HEK293T (cell line): ENCODE measurements around the gene UNC50.

Experiments
- CTCF ChIA-PET: fragments of 350-600 bp; formaldehyde crosslinking; extraction: SDS; loops from one replicate; lab custom pipeline; 2021; ENCODE audit warnings: antibody characterized with exemption, inconsistent platforms; lab: Yijun Ruan, JAX
- POLR2A ChIA-PET: fragments of 350-600 bp; formaldehyde crosslinking; extraction: SDS; loops from one replicate; lab custom pipeline; 2020; ENCODE audit warnings: antibody characterized with exemption, inconsistent platforms; lab: Yijun Ruan, JAX
- DNase-seq: peaks from one replicate; pipeline ENCODE4 v3.0.0; 2012; ENCODE audit warnings: mixed read lengths; ENCODE audit errors: extremely low spot score
- ARNT ChIP-seq: fragments of 450-650 bp; IDR thresholded peaks from 2 replicates; pipeline ENCODE4 v1.6.1; 2017; ENCODE audit warnings: mild to moderate bottlenecking
- BHLHE40 ChIP-seq: fragments of 450-650 bp; IDR thresholded peaks from 2 replicates; pipeline ENCODE4 v1.6.1; 2016; ENCODE audit warnings: mild to moderate bottlenecking, moderate library complexity, borderline replicate concordance
- CTBP1 ChIP-seq: fragments of 450-650 bp; IDR thresholded peaks from 2 replicates; pipeline ENCODE4 v1.6.1; 2016; ENCODE audit warnings: borderline replicate concordance
- ELF4 ChIP-seq: fragments of 450-650 bp; IDR thresholded peaks from 2 replicates; pipeline ENCODE4 v1.6.1; 2017; ENCODE audit warnings: antibody characterized with exemption
- FOXA1 ChIP-seq: fragments of 450-650 bp; IDR thresholded peaks from 2 replicates; pipeline ENCODE4 v1.6.1; 2016; ENCODE audit warnings: mild to moderate bottlenecking
- FOXK2 ChIP-seq: fragments of 450-650 bp; IDR thresholded peaks from 2 replicates; pipeline ENCODE4 v1.6.1; 2016; ENCODE audit warnings: mild to moderate bottlenecking
- FOXM1 ChIP-seq: fragments of 450-650 bp; IDR thresholded peaks from 2 replicates; pipeline ENCODE4 v1.6.1; 2017; ENCODE audit warnings: mild to moderate bottlenecking, borderline replicate concordance
- HDGF ChIP-seq: fragments of 450-650 bp; IDR thresholded peaks from 2 replicates; pipeline ENCODE4 v1.6.1; 2017; ENCODE audit warnings: antibody characterized with exemption, borderline replicate concordance
- L3MBTL2 ChIP-seq: fragments of 450-650 bp; conservative IDR thresholded peaks from 2 replicates; pipeline ENCODE4 v1.6.1; 2016; ENCODE audit warnings: mild to moderate bottlenecking
- LEF1 ChIP-seq: fragments of 450-650 bp; IDR thresholded peaks from 2 replicates; pipeline ENCODE4 v1.6.1; 2017; ENCODE audit warnings: mild to moderate bottlenecking, borderline replicate concordance
- NFRKB ChIP-seq: fragments of 450-650 bp; IDR thresholded peaks from 2 replicates; pipeline ENCODE4 v1.6.1; 2016; ENCODE audit warnings: mild to moderate bottlenecking, moderate library complexity
- PKNOX1 ChIP-seq: fragments of 450-650 bp; IDR thresholded peaks from 2 replicates; pipeline ENCODE4 v1.6.1; 2016
- SP1 ChIP-seq: fragments of 450-650 bp; IDR thresholded peaks from 2 replicates; pipeline ENCODE4 v1.6.1; 2017
- SUZ12 ChIP-seq: fragments of 450-650 bp; IDR thresholded peaks from 2 replicates; pipeline ENCODE4 v1.6.1; 2016; ENCODE audit warnings: mild to moderate bottlenecking
- TARDBP ChIP-seq: fragments of 450-650 bp; IDR thresholded peaks from 2 replicates; pipeline ENCODE4 v1.6.1; 2016
- ZNF384 ChIP-seq: fragments of 450-650 bp; IDR thresholded peaks from 2 replicates; pipeline ENCODE4 v1.6.1; 2016

The UNC50 gene

GRCh38 chr2:98561902-98562695 is 46.3 kb upstream of the UNC50 start:
- POLR2A ChIA-PET: no interaction called here
- TF ChIP-seq CTBP1 (no peak), HDGF (no peak), BHLHE40 (no peak), TARDBP (no peak), FOXK2 (no peak), L3MBTL2 (no peak), SP1 (no peak)
- CTCF ChIA-PET: no interaction called here
- DNase-seq: no peak

GRCh38 chr2:98563394-98563793 is 45.0 kb upstream of the UNC50 start:
- ChIA-PET POLR2A (no interaction called here), CTCF (no interaction called here)
- TF ChIP-seq TARDBP (no peak), PKNOX1 (no peak), ARNT (no peak), FOXM1 (no peak), NFRKB (no peak), ELF4 (no peak), HDGF (no peak), CTBP1 (no peak), BHLHE40 (no peak), FOXK2 (no peak), LEF1 (no peak), FOXA1 (no peak), SUZ12 (no peak), L3MBTL2 (no peak), SP1 (no peak), ZNF384 (no peak)
- no peak for DNase-seq

GRCh38 chr2:98564541-98565132 is 43.8 kb upstream of the UNC50 start:
- ChIA-PET CTCF (no interaction called here), POLR2A (no interaction called here)
- TF ChIP-seq FOXK2: no peak
- no peak for TF ChIP-seq LEF1
- TF ChIP-seq PKNOX1: no peak
- no peak for TF ChIP-seq SUZ12
- DNase-seq: no peak

- CTCF ChIA-PET: no interaction called here
- no peak for DNase-seq
- TF ChIP-seq FOXK2: no peak
- no peak for TF ChIP-seq ZNF384
- no peak for TF ChIP-seq FOXM1
- no peak for TF ChIP-seq L3MBTL2
- TF ChIP-seq BHLHE40: no peak
- TF ChIP-seq LEF1: no peak
- TF ChIP-seq HDGF: no peak
- no peak for TF ChIP-seq SP1
- no peak for TF ChIP-seq TARDBP
- POLR2A ChIA-PET: no interaction called here
Measured at GRCh38 chr2:98565286-98565860, 43.0 kb upstream of the UNC50 start.

GRCh38 chr2:98565941-98566340 is 42.4 kb upstream of the UNC50 start:
- POLR2A ChIA-PET: no interaction called here
- CTCF ChIA-PET: no interaction called here

More at GRCh38 chr2:98565941-98566340, 42.4 kb upstream of the UNC50 start:
- no peak for DNase-seq
- no peak for TF ChIP-seq ELF4
- no peak for TF ChIP-seq NFRKB
- no peak for TF ChIP-seq FOXA1
- TF ChIP-seq LEF1: no peak
- no peak for TF ChIP-seq HDGF
- no peak for TF ChIP-seq TARDBP
- TF ChIP-seq L3MBTL2: no peak
- TF ChIP-seq SUZ12: no peak
- TF ChIP-seq FOXK2: no peak
- no peak for TF ChIP-seq ZNF384
- no peak for TF ChIP-seq PKNOX1
